Measurements from ENCODE around the gene ABCA1.
"Not testable (repeated sequence)": the region's sequence is repeated elsewhere in the genome, so short reads cannot be mapped to it uniquely, and the experiment has no call there.

DNA sequence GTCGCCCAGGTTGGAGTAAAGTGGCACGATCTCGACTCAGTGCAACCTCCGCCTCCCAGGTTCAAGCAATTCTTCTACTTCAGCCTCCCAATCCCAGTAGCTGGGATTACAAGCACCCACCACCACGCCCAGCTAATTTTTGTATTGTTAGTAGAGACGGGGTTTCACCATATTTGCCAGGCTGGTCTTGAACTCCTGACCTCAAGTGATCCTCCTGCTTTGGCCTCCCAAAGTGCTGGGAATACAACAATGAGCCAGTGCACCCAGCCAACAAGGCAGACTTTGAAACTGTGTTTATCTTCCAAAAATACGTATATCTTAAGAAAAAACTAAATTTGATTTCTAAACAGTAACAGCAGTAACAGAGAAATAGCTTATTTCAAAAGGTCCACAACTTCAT is 5.2 kb downstream of the ABCA1 start:
- TF ChIP-seq, protein P1, sequence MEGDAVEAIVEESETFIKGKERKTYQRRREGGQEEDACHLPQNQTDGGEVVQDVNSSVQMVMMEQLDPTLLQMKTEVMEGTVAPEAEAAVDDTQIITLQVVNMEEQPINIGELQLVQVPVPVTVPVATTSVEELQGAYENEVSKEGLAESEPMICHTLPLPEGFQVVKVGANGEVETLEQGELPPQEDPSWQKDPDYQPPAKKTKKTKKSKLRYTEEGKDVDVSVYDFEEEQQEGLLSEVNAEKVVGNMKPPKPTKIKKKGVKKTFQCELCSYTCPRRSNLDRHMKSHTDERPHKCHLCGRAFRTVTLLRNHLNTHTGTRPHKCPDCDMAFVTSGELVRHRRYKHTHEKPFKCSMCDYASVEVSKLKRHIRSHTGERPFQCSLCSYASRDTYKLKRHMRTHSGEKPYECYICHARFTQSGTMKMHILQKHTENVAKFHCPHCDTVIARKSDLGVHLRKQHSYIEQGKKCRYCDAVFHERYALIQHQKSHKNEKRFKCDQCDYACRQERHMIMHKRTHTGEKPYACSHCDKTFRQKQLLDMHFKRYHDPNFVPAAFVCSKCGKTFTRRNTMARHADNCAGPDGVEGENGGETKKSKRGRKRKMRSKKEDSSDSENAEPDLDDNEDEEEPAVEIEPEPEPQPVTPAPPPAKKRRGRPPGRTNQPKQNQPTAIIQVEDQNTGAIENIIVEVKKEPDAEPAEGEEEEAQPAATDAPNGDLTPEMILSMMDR (IDR thresholded peaks at IDR 0.05), result not testable (repeated sequence)
- not testable (repeated sequence) for TF ChIP-seq POLR2A (IDR thresholded peaks at IDR 0.05); POLR2AphosphoS5 (IDR thresholded peaks at IDR 0.05; ENCODE audit: insufficient read depth in 1 of 2, low read depth in 1 of 2)

Measured in vagina (tissue), 2 donors.